ENCODE results near the gene MUC5AC.

DNA sequence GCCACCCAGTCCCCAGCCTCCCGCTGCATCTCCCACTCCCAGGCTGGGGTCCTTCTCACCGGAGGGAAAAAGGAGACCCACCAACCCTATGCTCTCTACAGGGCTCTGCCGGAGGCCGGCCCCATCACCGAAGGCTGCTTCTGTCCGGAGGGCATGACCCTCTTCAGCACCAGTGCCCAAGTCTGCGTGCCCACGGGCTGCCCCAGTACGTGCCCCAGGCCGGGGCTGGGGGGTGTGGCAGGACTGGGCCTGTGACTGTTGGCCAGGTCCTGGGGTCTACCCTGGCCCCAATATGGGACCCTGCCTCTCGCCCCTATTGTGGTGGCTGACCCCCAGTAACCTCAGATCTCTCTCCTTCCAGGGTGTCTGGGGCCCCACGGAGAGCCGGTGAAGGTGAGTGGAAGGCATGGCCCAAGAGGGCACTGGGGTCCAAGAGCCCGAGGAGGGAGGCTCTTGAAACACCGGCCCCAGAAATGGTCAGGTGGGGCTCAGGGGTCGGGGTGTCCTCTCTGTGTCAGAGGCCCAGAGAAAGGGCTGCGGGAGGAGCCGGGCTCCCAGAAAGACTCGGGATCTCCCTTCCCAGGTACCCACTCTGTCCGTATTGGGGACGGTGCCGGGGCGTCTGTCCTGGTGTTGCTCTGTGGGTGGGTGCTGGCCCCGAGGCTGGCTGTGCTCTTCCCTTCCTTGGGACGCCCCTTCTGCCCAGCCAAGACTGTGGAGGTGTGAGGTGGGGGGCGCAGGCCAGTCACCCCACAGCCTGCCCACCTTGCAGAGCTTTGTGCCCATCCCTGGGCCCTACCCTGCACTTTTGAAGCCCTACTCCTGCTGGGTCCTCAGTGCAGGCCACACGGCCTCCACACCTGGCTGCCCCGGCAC lies 39.0 kb downstream of the MUC5AC start:
- TF ChIP-seq CTCF (IDR thresholded peaks at IDR 0.05; ENCODE audit: low read depth, low read length) (no peak), POLR2A (IDR thresholded peaks at IDR 0.05; ENCODE audit: extremely low read depth, insufficient read length) (no peak), MYC (IDR thresholded peaks at IDR 0.05; ENCODE audit: low read depth, low read length) (no peak), MAX (IDR thresholded peaks at IDR 0.05; ENCODE audit: low read depth, low read length) (no peak)

Measured in NB4 (cell line).